ENCODE data around the gene LCA5L.

Gene LCA5L

DNA sequence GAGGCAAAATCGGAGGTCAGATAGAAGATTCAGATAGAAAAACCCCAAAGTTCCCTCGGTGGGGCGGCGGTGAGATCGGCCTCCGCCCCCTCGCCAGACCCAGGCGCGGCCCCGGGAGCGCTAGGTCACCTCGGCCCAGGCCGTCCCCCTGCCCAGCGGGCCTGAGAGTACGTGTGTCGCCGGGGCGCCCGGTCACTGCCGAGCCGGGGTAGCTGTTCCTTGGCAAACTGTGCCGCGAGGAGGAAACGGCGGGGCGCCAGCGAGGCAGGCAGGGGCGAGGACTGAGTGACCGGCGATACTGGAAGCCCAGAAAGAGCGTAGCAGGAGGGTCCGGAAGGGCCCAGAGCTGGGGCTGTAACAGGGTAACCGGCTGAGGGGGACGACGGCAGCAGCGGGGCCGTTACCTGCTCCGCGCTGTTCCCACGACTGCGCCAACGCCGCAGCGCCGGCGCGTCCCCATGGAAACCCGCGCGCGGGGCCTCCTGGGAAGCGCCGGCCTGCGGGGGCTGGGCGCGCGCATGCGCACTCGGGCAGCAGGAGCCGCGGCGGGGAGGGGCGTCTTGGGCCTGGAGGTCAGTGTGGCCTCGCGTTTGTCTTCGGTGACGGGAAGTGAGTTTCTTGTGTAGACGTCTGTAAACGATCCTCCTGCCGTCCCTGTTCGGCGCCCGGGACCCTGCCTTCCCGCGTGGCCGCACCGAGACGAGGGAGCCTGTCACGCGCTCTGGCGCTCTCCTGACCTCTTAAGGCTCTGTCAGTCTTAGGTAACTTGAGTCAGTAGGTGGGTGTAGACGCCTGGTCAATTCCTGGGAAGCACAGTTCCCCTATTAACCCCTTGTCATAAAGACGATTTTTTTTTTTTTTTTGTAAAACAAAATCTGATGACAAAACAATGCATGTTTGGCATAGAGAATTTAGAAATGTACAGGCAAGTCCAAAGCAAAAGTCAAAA lies at the start of gene LCA5L:
Gene LCA5L (minus strand): TSS at position 458 of the 949 bp plus-strand sequence. CDS start 17,285 bp downstream, outside the sequence.
- Histone ChIP-seq H3K27me3 (ENCODE audit: control insufficient read depth, insufficient read depth, low read length) (no peaks in the 10 kb centered on the region), H3K9ac (ENCODE audit: low read length) (peak within 1 kb of the TSS; percentile 41), H3K27ac (ENCODE audit: low read depth, low read length) (peak within 1 kb of the TSS; percentile 93), H3K4me3 (ENCODE audit: low read length) (peak within 1 kb of the TSS; percentile 93), H3K4me1 (ENCODE audit: control insufficient read depth, insufficient read depth, low read length) (peaks cover 7% of the 10 kb centered on the region), H3K36me3 (ENCODE audit: control insufficient read depth, insufficient read depth, low read length) (no peaks in the 10 kb centered on the region)

DNA sequence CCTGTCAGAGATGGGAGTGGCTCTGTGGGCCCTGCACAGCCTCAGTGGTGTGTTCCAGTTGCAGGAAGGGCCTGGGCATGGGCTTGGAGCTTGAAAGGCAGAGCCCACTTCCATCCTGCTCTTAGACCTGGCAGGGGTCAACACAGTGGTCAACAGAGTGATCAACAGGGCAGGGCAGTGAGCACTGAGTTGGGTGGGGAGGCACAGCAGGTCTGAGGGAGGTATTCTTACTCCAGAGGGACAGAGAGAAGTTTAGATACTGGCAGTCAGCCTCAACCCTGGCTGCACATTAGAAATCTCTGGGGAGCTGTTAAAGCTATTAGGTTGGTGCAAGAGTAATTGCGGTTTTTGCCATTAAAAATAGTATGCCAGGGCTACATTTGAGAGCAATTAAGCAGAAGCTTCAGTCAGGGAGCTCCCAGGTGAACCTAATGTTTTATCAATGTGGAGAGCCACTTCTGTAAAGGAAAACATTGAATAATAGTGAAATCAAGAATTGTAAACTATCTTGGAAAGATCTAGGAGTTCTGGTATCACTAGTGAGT lies 43.9 kb upstream of the LCA5L start:
- Histone ChIP-seq H3K9ac (ENCODE audit: low read length) (no peak overlapping the region), H3K27ac (ENCODE audit: low read depth, low read length) (no peak overlapping the region), H3K4me3 (ENCODE audit: low read length) (no peak overlapping the region), H3K4me1 (ENCODE audit: control insufficient read depth, insufficient read depth, low read length) (no peaks in the 10 kb centered on the region), H3K36me3 (ENCODE audit: control insufficient read depth, insufficient read depth, low read length) (no peaks in the 10 kb centered on the region), H3K27me3 (ENCODE audit: control insufficient read depth, insufficient read depth, low read length) (no peaks in the 10 kb centered on the region)

DNA sequence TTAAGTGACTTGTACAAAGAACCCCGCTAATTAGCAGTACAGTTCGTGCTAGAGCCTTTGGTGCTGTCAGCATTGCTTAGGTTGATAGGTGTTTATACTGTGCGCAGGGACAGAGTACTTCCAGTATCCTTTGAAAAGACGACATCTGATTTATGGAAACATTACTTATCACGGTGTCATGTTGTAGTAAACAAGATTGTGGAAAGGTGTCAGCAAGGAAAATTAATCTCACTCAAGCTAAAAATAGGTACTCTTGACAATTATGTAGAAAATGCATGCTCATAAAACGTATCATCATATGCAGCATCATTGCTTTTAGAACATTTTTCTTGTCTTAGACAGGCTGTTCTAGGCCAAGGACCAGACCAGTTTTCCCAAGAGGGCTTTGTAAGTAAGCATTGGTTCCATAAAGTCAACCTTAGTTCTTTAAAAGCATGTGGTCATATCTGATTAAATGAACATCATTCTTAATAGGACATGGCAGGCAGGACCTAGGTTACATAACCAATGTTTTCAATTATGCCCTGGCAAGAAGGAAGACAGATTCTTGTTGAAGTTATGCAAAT lies 39.2 kb upstream of the LCA5L start:
- Histone ChIP-seq H3K36me3 (ENCODE audit: control insufficient read depth, insufficient read depth, low read length) (no peaks in the 10 kb centered on the region), H3K9ac (ENCODE audit: low read length) (no peak overlapping the region), H3K27ac (ENCODE audit: low read depth, low read length) (no peak overlapping the region), H3K4me3 (ENCODE audit: low read length) (no peak overlapping the region), H3K4me1 (ENCODE audit: control insufficient read depth, insufficient read depth, low read length) (no peaks in the 10 kb centered on the region), H3K27me3 (ENCODE audit: control insufficient read depth, insufficient read depth, low read length) (no peaks in the 10 kb centered on the region)

DNA sequence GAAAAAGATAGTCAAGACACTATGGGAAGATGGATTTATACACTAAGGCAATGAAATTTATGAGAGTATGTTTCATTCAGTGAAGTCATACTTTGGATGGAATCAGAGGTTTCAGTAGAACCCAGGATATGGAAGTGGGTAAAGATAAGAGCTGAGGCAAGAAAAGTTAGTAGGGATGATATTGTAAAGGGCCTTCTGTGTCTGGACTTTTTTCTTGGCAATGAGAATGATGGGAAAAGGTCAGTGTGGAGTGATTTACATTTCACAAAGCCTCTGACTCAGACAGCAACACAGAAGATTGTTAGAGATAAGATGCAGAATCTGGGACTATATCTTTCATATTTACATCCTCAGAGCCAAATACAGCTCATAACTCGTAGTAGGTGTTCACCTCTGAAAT lies 38.3 kb upstream of the LCA5L start:
- no peak overlapping the region for H3K27ac ChIP-seq (ENCODE audit: low read depth, low read length)
- H3K4me1 ChIP-seq (ENCODE audit: control insufficient read depth, insufficient read depth, low read length), result no peaks in the 10 kb centered on the region
- H3K36me3 ChIP-seq (ENCODE audit: control insufficient read depth, insufficient read depth, low read length), result no peaks in the 10 kb centered on the region
- no peak overlapping the region for H3K9ac ChIP-seq (ENCODE audit: low read length)
- no peak overlapping the region for H3K4me3 ChIP-seq (ENCODE audit: low read length)
- no peaks in the 10 kb centered on the region for H3K27me3 ChIP-seq (ENCODE audit: control insufficient read depth, insufficient read depth, low read length)

DNA sequence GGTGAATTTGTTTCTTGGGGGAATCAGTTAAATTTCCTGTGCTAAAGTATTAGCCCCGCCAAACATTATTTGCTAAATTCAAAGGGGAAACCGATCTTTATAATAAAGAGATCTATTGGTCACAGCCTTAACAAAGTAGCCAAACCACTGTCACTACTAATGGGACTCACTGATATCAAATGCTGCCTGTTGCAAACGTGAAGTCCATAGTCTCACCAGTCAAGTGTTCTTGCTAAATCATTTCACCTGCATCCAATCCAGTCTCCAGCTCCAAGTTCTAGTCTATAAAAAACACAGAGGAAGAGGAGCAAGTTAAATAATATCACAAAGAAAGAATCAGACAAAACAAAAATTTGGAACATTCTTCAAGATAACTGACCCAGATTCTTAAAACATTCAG lies 36.3 kb upstream of the LCA5L start:
- no peaks in the 10 kb centered on the region for H3K27me3 ChIP-seq (ENCODE audit: control insufficient read depth, insufficient read depth, low read length)
- H3K4me1 ChIP-seq (ENCODE audit: control insufficient read depth, insufficient read depth, low read length), result no peaks in the 10 kb centered on the region
- no peak overlapping the region for H3K9ac ChIP-seq (ENCODE audit: low read length)
- no peak overlapping the region for H3K27ac ChIP-seq (ENCODE audit: low read depth, low read length)
- H3K4me3 ChIP-seq (ENCODE audit: low read length), result no peak overlapping the region
- no peaks in the 10 kb centered on the region for H3K36me3 ChIP-seq (ENCODE audit: control insufficient read depth, insufficient read depth, low read length)

DNA sequence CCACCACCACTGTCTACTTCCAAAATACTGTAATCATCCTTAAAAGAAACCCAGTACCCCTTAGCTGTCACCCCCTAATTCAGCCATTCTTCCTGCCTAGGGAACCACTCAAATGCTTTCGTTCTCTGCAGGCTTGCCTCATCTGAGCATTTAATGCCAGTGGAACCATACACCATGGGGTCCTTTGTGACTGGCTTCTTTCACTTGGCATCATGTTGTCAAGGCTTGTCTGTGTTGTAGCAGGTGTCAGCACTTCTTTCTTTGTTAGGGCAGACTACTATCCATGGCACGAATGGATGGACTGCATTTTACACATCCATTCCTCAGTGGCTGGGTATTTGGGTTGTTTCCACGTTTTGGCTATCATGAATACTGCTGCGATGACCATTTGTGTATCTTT lies 34.7 kb upstream of the LCA5L start:
- no peaks in the 10 kb centered on the region for H3K27me3 ChIP-seq (ENCODE audit: control insufficient read depth, insufficient read depth, low read length)
- H3K36me3 ChIP-seq (ENCODE audit: control insufficient read depth, insufficient read depth, low read length), result no peaks in the 10 kb centered on the region
- H3K4me1 ChIP-seq (ENCODE audit: control insufficient read depth, insufficient read depth, low read length), result no peaks in the 10 kb centered on the region
- no peak overlapping the region for H3K4me3 ChIP-seq (ENCODE audit: low read length)
- H3K9ac ChIP-seq (ENCODE audit: low read length), result no peak overlapping the region
- H3K27ac ChIP-seq (ENCODE audit: low read depth, low read length), result no peak overlapping the region

DNA sequence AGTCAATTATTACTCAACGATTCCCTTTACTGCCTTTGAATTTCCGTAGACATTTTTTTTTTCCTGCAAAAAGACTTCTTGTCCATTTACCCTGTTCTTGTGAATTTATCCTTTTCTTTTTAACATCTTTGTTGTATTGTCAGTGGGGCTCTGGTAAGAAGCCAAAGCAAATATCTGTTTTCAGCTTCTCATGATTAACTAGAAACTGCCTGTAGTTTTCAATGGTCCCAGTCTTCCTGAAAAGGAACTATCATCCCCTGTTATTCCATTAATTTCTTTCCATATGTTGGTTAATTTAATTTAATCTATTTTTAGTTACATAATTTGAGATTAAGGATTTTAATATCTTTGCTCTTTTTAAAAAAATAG lies 34.2 kb upstream of the LCA5L start:
- no peaks in the 10 kb centered on the region for H3K36me3 ChIP-seq (ENCODE audit: control insufficient read depth, insufficient read depth, low read length)
- no peak overlapping the region for H3K27ac ChIP-seq (ENCODE audit: low read depth, low read length)
- no peaks in the 10 kb centered on the region for H3K4me1 ChIP-seq (ENCODE audit: control insufficient read depth, insufficient read depth, low read length)
- no peak overlapping the region for H3K4me3 ChIP-seq (ENCODE audit: low read length)
- H3K9ac ChIP-seq (ENCODE audit: low read length), result no peak overlapping the region
- no peaks in the 10 kb centered on the region for H3K27me3 ChIP-seq (ENCODE audit: control insufficient read depth, insufficient read depth, low read length)

DNA sequence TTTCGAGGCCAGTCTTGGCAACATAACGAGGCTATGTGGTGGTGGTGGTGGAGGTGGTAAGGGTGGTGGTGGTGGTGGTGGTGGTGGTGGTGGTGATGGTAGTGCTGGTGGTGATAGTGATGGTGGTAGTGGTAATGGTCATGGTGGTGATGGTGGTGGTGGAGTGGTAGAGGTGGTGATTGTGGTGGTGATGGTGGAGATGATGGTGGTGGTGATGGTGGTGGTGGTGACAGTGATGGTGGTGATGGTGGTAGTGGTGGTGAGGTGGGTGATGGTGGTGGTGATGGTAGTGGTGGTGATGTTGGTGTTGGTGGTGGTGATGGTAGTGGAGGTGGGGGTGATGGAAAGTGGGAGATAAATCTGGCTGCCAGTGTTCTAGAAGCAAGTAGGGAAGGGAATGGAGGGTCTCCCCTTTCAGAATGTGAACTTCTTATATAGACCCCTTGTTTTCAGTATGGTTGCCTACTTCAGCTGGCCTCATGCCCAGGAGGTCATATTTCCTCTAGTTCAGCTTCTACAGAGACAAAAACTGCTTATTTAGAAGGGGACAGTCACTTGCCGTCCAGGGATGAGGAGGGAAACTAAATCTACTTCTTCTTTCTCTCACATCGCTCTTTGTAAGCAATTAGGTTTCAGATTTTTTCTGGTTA lies 33.7 kb upstream of the LCA5L start:
- Histone ChIP-seq H3K9ac (ENCODE audit: low read length) (no peak overlapping the region), H3K27me3 (ENCODE audit: control insufficient read depth, insufficient read depth, low read length) (no peaks in the 10 kb centered on the region), H3K4me1 (ENCODE audit: control insufficient read depth, insufficient read depth, low read length) (no peaks in the 10 kb centered on the region), H3K36me3 (ENCODE audit: control insufficient read depth, insufficient read depth, low read length) (no peaks in the 10 kb centered on the region), H3K4me3 (ENCODE audit: low read length) (no peak overlapping the region), H3K27ac (ENCODE audit: low read depth, low read length) (no peak overlapping the region)

DNA sequence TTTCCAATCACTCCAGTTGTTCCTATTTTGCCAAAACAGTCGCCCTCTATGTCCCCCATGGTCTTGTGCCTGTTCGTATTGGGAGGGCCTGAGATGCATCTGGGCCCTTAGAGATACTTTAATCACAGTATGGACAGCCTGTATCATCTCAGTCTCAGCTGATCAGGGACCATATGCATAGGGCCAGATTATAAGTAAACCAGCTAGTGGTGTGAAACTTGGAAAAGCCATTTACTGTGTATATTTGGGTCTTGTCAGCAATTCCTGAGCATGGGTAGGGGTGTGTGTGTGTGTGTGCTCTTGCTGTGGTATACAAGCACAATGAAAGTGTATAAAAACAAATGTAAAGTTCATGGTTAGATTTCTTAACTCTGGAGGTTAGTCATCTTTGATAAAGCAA lies 29.0 kb upstream of the LCA5L start:
- H3K36me3 ChIP-seq (ENCODE audit: control insufficient read depth, insufficient read depth, low read length), result no peaks in the 10 kb centered on the region
- no peaks in the 10 kb centered on the region for H3K4me1 ChIP-seq (ENCODE audit: control insufficient read depth, insufficient read depth, low read length)
- no peak overlapping the region for H3K4me3 ChIP-seq (ENCODE audit: low read length)
- no peak overlapping the region for H3K9ac ChIP-seq (ENCODE audit: low read length)
- no peak overlapping the region for H3K27ac ChIP-seq (ENCODE audit: low read depth, low read length)
- no peaks in the 10 kb centered on the region for H3K27me3 ChIP-seq (ENCODE audit: control insufficient read depth, insufficient read depth, low read length)

DNA sequence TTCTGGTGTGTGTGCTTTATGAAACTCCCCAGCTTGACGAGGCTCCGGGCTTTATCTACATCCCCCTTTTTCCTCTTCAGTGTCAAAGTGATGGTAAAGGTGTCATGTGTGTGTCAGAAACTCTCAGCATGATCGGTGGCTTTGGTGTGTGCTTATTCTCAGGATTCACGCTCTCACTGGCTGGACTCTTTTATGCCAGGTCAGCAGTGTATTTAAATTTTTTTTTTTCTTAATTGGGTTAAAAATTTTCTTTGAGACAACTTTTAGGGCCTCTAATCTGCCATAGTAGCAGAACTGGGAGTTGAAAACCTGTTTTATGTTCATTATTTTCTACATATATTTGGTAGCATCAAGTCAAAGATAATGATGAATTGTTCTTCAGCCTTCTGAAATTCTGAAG lies 27.2 kb upstream of the LCA5L start:
- Histone ChIP-seq H3K36me3 (ENCODE audit: control insufficient read depth, insufficient read depth, low read length) (no peaks in the 10 kb centered on the region), H3K27ac (ENCODE audit: low read depth, low read length) (no peak overlapping the region)

DNA sequence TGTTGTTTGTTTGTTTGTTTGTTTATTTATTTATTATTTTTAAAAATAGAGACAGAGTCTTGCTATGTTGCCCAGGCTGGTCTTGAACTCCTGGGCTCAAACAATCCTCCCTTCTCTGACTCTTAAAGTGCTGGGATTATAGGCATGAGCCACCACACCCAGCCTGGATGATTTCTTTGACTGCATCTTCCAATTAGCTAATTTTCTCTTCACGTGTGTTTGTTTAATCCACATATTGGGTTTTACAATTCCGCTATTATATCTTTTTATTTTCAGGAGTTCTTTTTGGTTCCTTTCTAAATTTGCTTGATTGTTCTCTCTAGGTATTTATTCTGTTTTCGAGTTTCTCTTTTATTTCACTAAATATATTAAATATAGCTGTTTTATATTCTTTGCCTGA lies 26.0 kb upstream of the LCA5L start:
- H3K9ac ChIP-seq (ENCODE audit: low read length), result no peak overlapping the region
- no peaks in the 10 kb centered on the region for H3K4me1 ChIP-seq (ENCODE audit: control insufficient read depth, insufficient read depth, low read length)

More for the DNA sequence above, 27.2 kb upstream of the LCA5L start:
- H3K4me3 ChIP-seq (ENCODE audit: low read length), result no peak overlapping the region
- no peak overlapping the region for H3K9ac ChIP-seq (ENCODE audit: low read length)
- no peaks in the 10 kb centered on the region for H3K4me1 ChIP-seq (ENCODE audit: control insufficient read depth, insufficient read depth, low read length)
- no peaks in the 10 kb centered on the region for H3K27me3 ChIP-seq (ENCODE audit: control insufficient read depth, insufficient read depth, low read length)

DNA sequence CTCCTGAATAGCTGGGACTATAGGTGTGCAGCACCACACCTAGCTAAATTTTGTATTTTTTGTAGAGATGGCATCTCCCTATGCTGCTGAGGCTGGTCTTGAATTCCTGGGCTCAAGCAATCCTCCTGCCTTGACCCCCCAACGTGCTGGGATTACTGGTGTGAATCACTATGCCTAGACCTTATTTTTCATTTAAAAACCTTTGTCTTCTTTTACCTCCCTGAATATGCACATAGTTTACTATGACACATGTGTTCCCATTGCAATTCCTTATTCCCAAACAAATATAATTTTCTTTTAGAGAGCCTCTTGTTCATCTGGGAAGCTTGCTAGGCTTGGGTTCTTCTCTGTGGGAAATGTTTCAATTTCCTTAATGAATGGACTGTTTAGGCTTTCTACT lies 23.0 kb upstream of the LCA5L start:
- H3K4me3 ChIP-seq (ENCODE audit: low read length), result no peak overlapping the region
- no peaks in the 10 kb centered on the region for H3K4me1 ChIP-seq (ENCODE audit: control insufficient read depth, insufficient read depth, low read length)
- H3K36me3 ChIP-seq (ENCODE audit: control insufficient read depth, insufficient read depth, low read length), result no peaks in the 10 kb centered on the region
- no peaks in the 10 kb centered on the region for H3K27me3 ChIP-seq (ENCODE audit: control insufficient read depth, insufficient read depth, low read length)
- no peak overlapping the region for H3K9ac ChIP-seq (ENCODE audit: low read length)
- H3K27ac ChIP-seq (ENCODE audit: low read depth, low read length), result no peak overlapping the region

More for the DNA sequence above, 26.0 kb upstream of the LCA5L start:
- H3K27me3 ChIP-seq (ENCODE audit: control insufficient read depth, insufficient read depth, low read length), result no peaks in the 10 kb centered on the region
- no peak overlapping the region for H3K27ac ChIP-seq (ENCODE audit: low read depth, low read length)
- no peak overlapping the region for H3K4me3 ChIP-seq (ENCODE audit: low read length)
- H3K36me3 ChIP-seq (ENCODE audit: control insufficient read depth, insufficient read depth, low read length), result no peaks in the 10 kb centered on the region
